Common myeloid progenitor, CD34-positive (primary cell): Measurements from ENCODE around the gene MR1.
A peak's percentile ranks its signal among the peaks of the same experiment; 100 is the strongest.

Experiments used
- CTCF ChIA-PET: fragments of 350-600 bp; sonication (Branson Sonifier 250); formaldehyde crosslinking; loops from one replicate; lab custom pipeline; 2021; ENCODE audit warnings: antibody characterized with exemption; lab: Charles Lee
- POLR2A ChIA-PET: fragments of 350-600 bp; sonication (Branson Sonifier 250); formaldehyde crosslinking; loops from one replicate; lab custom pipeline; 2021; ENCODE audit warnings: antibody characterized with exemption; lab: Charles Lee
- DNase-seq, 3 donors: peaks; one replicate each; pipeline versions ENCODE4 v3.0.0 to v3.0.0-alpha.2; 2013
- H3K27ac ChIP-seq, 2 experiments: 1 replicate in 1 of 2; 2 replicates in 1 of 2; pipeline ENCODE4 v1.7.0; 2013; ENCODE audit warnings: inconsistent platforms in 2 of 2, low read length in 2 of 2, mild to moderate bottlenecking in 2 of 2, low read depth in 1 of 2, moderate library complexity in 1 of 2; ENCODE audit not compliant: severe bottlenecking in 2 of 2, insufficient read depth in 1 of 2, poor library complexity in 1 of 2
- H3K27me3 ChIP-seq, 5 experiments: replicated peaks in 2 of 5; 1 replicate in 3 of 5; 2 replicates in 2 of 5; pipeline versions ENCODE4 v1.6.1 to v1.7.0; 2013; ENCODE audit warnings: low read length in 4 of 5, mild to moderate bottlenecking in 2 of 5, moderate library complexity in 2 of 5, inconsistent platforms in 1 of 5; ENCODE audit not compliant: insufficient read depth in 5 of 5, control insufficient read depth in 4 of 5
- H3K36me3 ChIP-seq, 4 experiments: 1 replicate in 2 of 4; 2 replicates in 2 of 4; pipeline versions ENCODE4 v1.6.1 to v1.7.0; 2013; ENCODE audit warnings: low read length in 3 of 4, control low read depth in 1 of 4, mild to moderate bottlenecking in 1 of 4; ENCODE audit not compliant: control insufficient read depth in 4 of 4, insufficient read depth in 4 of 4
- H3K4me1 ChIP-seq, 4 experiments: 1 replicate in 3 of 4; 2 replicates in 1 of 4; pipeline versions ENCODE4 v1.6.1 to v1.7.1; 2013; ENCODE audit warnings: low read length in 3 of 4, mild to moderate bottlenecking in 3 of 4, control low read depth in 1 of 4, inconsistent platforms in 1 of 4, moderate library complexity in 1 of 4; ENCODE audit not compliant: control insufficient read depth in 4 of 4, insufficient read depth in 4 of 4; ENCODE audit errors: control extremely low read depth in 1 of 4
- H3K4me3 ChIP-seq, 7 experiments: 1 replicate in 4 of 7; 2 replicates in 3 of 7; pipeline versions ENCODE4 v1.5.1 to v1.7.0; 2013; ENCODE audit warnings: mild to moderate bottlenecking in 7 of 7, low read length in 6 of 7, moderate library complexity in 6 of 7, inconsistent platforms in 2 of 7, low read depth in 2 of 7, control low read depth in 1 of 7; ENCODE audit not compliant: insufficient read depth in 4 of 7, control insufficient read depth in 1 of 7; ENCODE audit errors: extremely low read depth in 1 of 7
- H3K9me3 ChIP-seq, 5 experiments: 1 replicate in 4 of 5; 2 replicates in 1 of 5; pipeline versions ENCODE4 v1.6.1 to v1.7.1; 2013; ENCODE audit warnings: low read length in 4 of 5, mild to moderate bottlenecking in 2 of 5, inconsistent platforms in 1 of 5, low read depth in 1 of 5, moderate library complexity in 1 of 5; ENCODE audit not compliant: control insufficient read depth in 4 of 5, insufficient read depth in 2 of 5; ENCODE audit errors: control extremely low read depth in 1 of 5
- WGBS: methylation state at CpG from one replicate; pipeline ENCODE4 v1.1.5; 2013; ENCODE audit not compliant: insufficient coverage; 5-methylcytosine and 5-hydroxymethylcytosine counted together

Gene MR1

GRCh38 chr1:181094416-181095212 lies 60.8 kb downstream of the MR1 start:
- no peaks in the 10 kb centered on the region for H3K36me3 ChIP-seq
- 98% methylated on average over 5 of the region's 7 CpGs for WGBS

GRCh38 chr1:181095260-181095659 lies 61.5 kb downstream of the MR1 start:
- Histone ChIP-seq H3K36me3 (no peaks in the 10 kb centered on the region), H3K27ac (no peak overlapping the region), H3K9me3 (no peaks in the 10 kb centered on the region), H3K27me3 (no peaks in the 10 kb centered on the region), H3K4me3 (no peak overlapping the region), H3K4me1 (peaks cover 15 to 45% (median 37%) of the 10 kb centered on the region in 4 experiments)
- no peak for DNase-seq
- WGBS, result 96% methylated on average over 3 of the region's 8 CpGs
- ChIA-PET POLR2A (no interaction called here), CTCF (interaction anchor here (1.3 kb wide), 1 partner anchor 16 kb away, joined by 4 read pairs; no protein-coding TSS in a partner anchor)

More at GRCh38 chr1:181094416-181095212, 60.8 kb downstream of the MR1 start:
- H3K4me3 ChIP-seq, result no peak overlapping the region
- ChIA-PET CTCF (interaction anchor here (1.3 to 1.4 kb wide), 2 partner anchors 10 to 20 kb away, joined by 3 to 4 read pairs; no protein-coding TSS in a partner anchor), POLR2A (no interaction called here)
- no peaks in the 10 kb centered on the region for H3K9me3 ChIP-seq
- no peak for DNase-seq
- H3K4me1 ChIP-seq, result peaks cover 15 to 45% (median 34%) of the 10 kb centered on the region in 4 experiments
- H3K27ac ChIP-seq, result no peak overlapping the region
- H3K27me3 ChIP-seq, result no peaks in the 10 kb centered on the region

- no peak overlapping the region for H3K27ac ChIP-seq
- ChIA-PET CTCF (interaction anchor here (1.3 kb wide), 1 partner anchor 16 kb away, joined by 4 read pairs; no protein-coding TSS in a partner anchor), POLR2A (no interaction called here)
- DNase-seq, result no peak
- H3K27me3 ChIP-seq, result no peaks in the 10 kb centered on the region
- H3K9me3 ChIP-seq, result no peaks in the 10 kb centered on the region
- H3K4me1 ChIP-seq, result peaks cover 10 to 45% (median 36%) of the 10 kb centered on the region in 4 experiments
- H3K4me3 ChIP-seq, result no peak overlapping the region
- WGBS, result 98% methylated on average over 3 of the region's 5 CpGs
- no peaks in the 10 kb centered on the region for H3K36me3 ChIP-seq
These were observed 62.0 kb downstream of the MR1 start for GRCh38 chr1:181095763-181096184.

- POLR2A ChIA-PET, result no interaction called here
- H3K9me3 ChIP-seq, result no peaks in the 10 kb centered on the region
- H3K27me3 ChIP-seq, result no peaks in the 10 kb centered on the region
- H3K36me3 ChIP-seq, result no peaks in the 10 kb centered on the region
- no peak overlapping the region for H3K27ac ChIP-seq
- peaks cover 4 to 46% (median 41%) of the 10 kb centered on the region in 4 experiments for H3K4me1 ChIP-seq
- 94% methylated on average over 7 of the region's 7 CpGs for WGBS
- H3K4me3 ChIP-seq, result no peak overlapping the region
- DNase-seq, result no peak
- CTCF ChIA-PET, result interaction anchor here (0.9 to 16.2 kb wide), 2 partner anchors 34 to 42 kb away, joined by 3 to 202 read pairs; no protein-coding TSS in a partner anchor
These were observed 63.5 kb downstream of the MR1 start for GRCh38 chr1:181097242-181097641.

GRCh38 chr1:181099152-181100014 lies 65.6 kb downstream of the MR1 start:
- Histone ChIP-seq H3K27ac (peak overlapping the region in 1 of 2 experiments; percentile 15), H3K36me3 (no peaks in the 10 kb centered on the region), H3K9me3 (no peaks in the 10 kb centered on the region), H3K27me3 (no peaks in the 10 kb centered on the region), H3K4me3 (peak overlapping the region in 4 of 7 experiments; percentile 5 to 56 (median 49)), H3K4me1 (peaks cover 4 to 61% (median 47%) of the 10 kb centered on the region in 4 experiments)
- DNase-seq, result peak in 2 of 3 donors; percentile 49 to 50
- 6% methylated on average over 6 of the region's 11 CpGs for WGBS
- ChIA-PET CTCF (interaction anchor here (0.7 to 16.2 kb wide), 8 partner anchors 8 to 54 kb away, joined by 3 to 202 read pairs (median 4); partner anchors contain the start of gene IER5), POLR2A (interaction anchor here (0.8 to 1.3 kb wide), 3 partner anchors 9 to 36 kb away, joined by 3 to 5 read pairs (median 4); partner anchors contain the start of gene IER5)

- POLR2A ChIA-PET, result interaction anchor here (1.3 kb wide), 1 partner anchor 12 kb away, joined by 4 read pairs; the partner anchor contains the start of gene IER5
- peak overlapping the region in 3 of 7 experiments; percentile 45 to 56 (median 53) for H3K4me3 ChIP-seq
- CTCF ChIA-PET, result interaction anchor here (0.8 to 16.2 kb wide), 6 partner anchors 9 to 39 kb away, joined by 3 to 202 read pairs (median 4); partner anchors contain the start of gene IER5
- peak overlapping the region in 1 of 2 experiments; percentile 15 for H3K27ac ChIP-seq
- H3K4me1 ChIP-seq, result peaks cover 4 to 67% (median 53%) of the 10 kb centered on the region in 4 experiments
- no peaks in the 10 kb centered on the region for H3K9me3 ChIP-seq
- H3K36me3 ChIP-seq, result no peaks in the 10 kb centered on the region
- no peaks in the 10 kb centered on the region for H3K27me3 ChIP-seq
- DNase-seq, result peak in 2 of 3 donors; percentile 36 to 46
- WGBS, result 60% methylated on average over 7 of the region's 10 CpGs
These were observed 66.5 kb downstream of the MR1 start for GRCh38 chr1:181100015-181100905.
